Aorta (tissue), 5 donors: ENCODE data around the gene SMCO2. TPM values are rescaled to one million over a fixed set of nuclear protein-coding genes. Genes with fewer than 3 reads are reported as not detected.
A peak's percentile ranks its signal among the peaks of the same experiment; 100 is the strongest.

ENCODE experiments used
- ATAC-seq: fragments of 200-7000 bp; cut with Tn5 transposase; one replicate; pipeline ENCODE4 v1.9.1; 2022; ENCODE audit warnings: moderate library complexity; ENCODE audit not compliant: low FRiP score
- DNase-seq, 2 donors: peaks; one replicate each; pipeline ENCODE4 v3.0.0-alpha.2; 2020
- H3K27ac ChIP-seq, 2 donors: one replicate each; pipeline ENCODE4 v1.5.1; 2013; ENCODE audit warnings: low read length in 2 of 2, mild to moderate bottlenecking in 2 of 2, moderate library complexity in 2 of 2, control low read depth in 1 of 2, inconsistent platforms in 1 of 2, low read depth in 1 of 2
- H3K27me3 ChIP-seq, 2 donors: one replicate each; pipeline ENCODE4 v1.6.1; 2013; ENCODE audit warnings: control low read depth in 1 of 2, low read length in 1 of 2, mild to moderate bottlenecking in 1 of 2, moderate library complexity in 1 of 2; ENCODE audit not compliant: insufficient read depth in 2 of 2, control insufficient read depth in 1 of 2
- H3K36me3 ChIP-seq, 2 donors: one replicate each; pipeline ENCODE4 v1.6.1; 2013; ENCODE audit warnings: control low read depth in 1 of 2, low read length in 1 of 2, mild to moderate bottlenecking in 1 of 2; ENCODE audit not compliant: insufficient read depth in 2 of 2, control insufficient read depth in 1 of 2
- H3K4me1 ChIP-seq, 2 donors: one replicate each; pipeline ENCODE4 v1.6.1; 2013; ENCODE audit warnings: low read length in 2 of 2, control low read depth in 1 of 2, mild to moderate bottlenecking in 1 of 2, moderate library complexity in 1 of 2; ENCODE audit not compliant: insufficient read depth in 2 of 2, control insufficient read depth in 1 of 2
- H3K4me3 ChIP-seq, 2 donors: one replicate each; pipeline ENCODE4 v1.5.1; 2013; ENCODE audit warnings: low read length in 2 of 2, control low read depth in 1 of 2, mild to moderate bottlenecking in 1 of 2
- H3K9me3 ChIP-seq: one replicate; pipeline ENCODE4 v1.6.1; 2013; ENCODE audit warnings: mild to moderate bottlenecking, low read length; ENCODE audit not compliant: control insufficient read depth
- WGBS, 2 donors: extraction: QIAGEN DNeasy Blood & Tissue Kit; methylation state at CpG; one replicate each; pipeline ENCODE4 v1.1.7; 2013; 5-methylcytosine and 5-hydroxymethylcytosine counted together
- intact Hi-C, 2 donors: fragments of 100-400 bp; cut with DNase I; formaldehyde crosslinking; loops; one replicate each; pipeline versions ENCODE4 v1.14.2 to v1.15.0; 2022
- polyA plus RNA-seq, 2 donors: library from polyadenylated mRNA; stranded (reverse); fragments of 200-250 nt; gene quantifications; one replicate each; pipeline ENCODE4 v1.2.3, GENCODE V29; 2013
- total RNA-seq, 2 donors: library from RNA; stranded (reverse); fragmentation: NEBNext Ultra II Directional; extraction: Animal tissue kit (Norgen Biotek cat#: 25700); gene quantifications; one replicate each; pipeline ENCODE4 v1.2.1, GENCODE V29; 2021
- donor health status: healthy with polysubstance abuse.
- donor health status: Bipolar disorder and iron deficiency.
- donor health status: DM: no; HTN: no; CAD: no.
- donor health status: DM: no; HTN: no; CAD: no.
- donor health status: DM: yes; HTN: yes; CAD: no.

Gene SMCO2
- total and polyA plus RNA-seq, 4 donors, result 0.52 to 0.90 (median 0.72) TPM; not detected in 1

DNA sequence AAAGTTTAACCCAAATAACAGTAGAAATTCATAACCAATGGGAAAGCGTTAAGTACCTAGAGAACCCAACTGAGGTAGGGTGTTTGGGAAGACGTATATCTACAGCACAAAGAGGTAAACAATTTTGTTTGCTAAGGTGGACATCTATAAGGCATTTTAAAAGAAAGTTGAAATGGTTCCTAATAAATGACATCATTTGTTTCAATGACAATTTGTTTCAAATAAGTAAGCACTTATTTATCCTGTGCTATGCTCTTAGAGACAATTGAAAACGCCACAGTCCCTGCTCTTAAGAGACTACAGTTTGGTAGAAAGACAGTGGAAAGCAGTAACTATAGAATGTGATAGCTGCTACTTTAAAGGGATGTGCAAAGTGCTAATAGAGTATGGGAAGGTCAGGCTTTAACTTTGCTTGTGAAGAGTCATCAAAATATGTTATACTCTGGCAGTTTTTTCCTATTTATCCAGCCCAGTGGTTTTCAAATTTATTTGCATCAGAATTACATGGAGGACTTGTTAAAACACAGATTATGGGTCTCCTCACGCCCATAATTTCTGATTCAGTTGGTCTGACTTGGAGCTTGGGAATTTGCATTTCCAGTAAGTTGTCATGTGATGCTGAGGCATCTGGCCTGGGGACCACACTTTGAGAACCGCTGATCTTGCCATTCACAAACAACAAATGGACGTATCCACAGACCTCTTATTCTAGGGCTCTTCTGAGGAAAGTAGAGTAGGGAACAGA lies 19.6 kb upstream of the SMCO2 start:
- no peak for DNase-seq
- Histone ChIP-seq H3K27ac (no peak overlapping the region), H3K27me3 (no peaks in the 10 kb centered on the region), H3K36me3 (no peaks in the 10 kb centered on the region), H3K4me1 (peaks cover 0 to 2% of the 10 kb centered on the region in 2 donors), H3K4me3 (no peak overlapping the region), H3K9me3 (no peaks in the 10 kb centered on the region)
- ATAC-seq, result no peak
- WGBS, 2 donors, result 96% methylated on average over 6 of the region's 6 CpGs
- intact Hi-C loops, result loop anchor here in 1 of 2 donors (5.0 kb wide), 1 partner anchor 225 kb away; no protein-coding TSS in a partner anchor

DNA sequence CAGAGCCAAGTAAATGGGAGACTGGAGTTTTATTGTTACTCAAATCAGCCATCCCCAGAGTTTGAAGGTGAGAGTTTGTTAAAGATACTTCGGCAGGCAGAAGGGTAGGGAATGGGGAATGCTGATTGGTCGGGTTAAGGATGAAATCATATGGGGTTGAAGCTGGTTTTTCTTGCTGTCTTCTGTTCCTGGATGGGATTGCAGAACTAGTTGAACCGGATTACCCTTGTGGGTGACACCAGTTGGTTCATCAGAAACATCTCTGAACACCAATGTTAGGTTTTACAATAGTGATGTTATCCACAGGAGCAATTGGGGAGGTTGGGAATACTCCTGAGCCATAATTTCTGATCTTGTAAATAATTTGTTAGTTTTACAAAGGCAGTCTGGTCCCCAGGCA lies 18.7 kb upstream of the SMCO2 start:
- DNase-seq (no peak), ATAC-seq (no peak)
- Histone ChIP-seq H3K27me3 (no peaks in the 10 kb centered on the region), H3K36me3 (no peaks in the 10 kb centered on the region), H3K27ac (no peak overlapping the region), H3K4me3 (no peak overlapping the region), H3K9me3 (no peaks in the 10 kb centered on the region), H3K4me1 (peaks cover 0 to 2% of the 10 kb centered on the region in 2 donors)
- intact Hi-C loops, result loop anchor here in 1 of 2 donors (5.0 kb wide), 1 partner anchor 224 kb away; no protein-coding TSS in a partner anchor
- WGBS, 2 donors, result 62 to 96% methylated on average over 3 of the region's 3 CpGs

DNA sequence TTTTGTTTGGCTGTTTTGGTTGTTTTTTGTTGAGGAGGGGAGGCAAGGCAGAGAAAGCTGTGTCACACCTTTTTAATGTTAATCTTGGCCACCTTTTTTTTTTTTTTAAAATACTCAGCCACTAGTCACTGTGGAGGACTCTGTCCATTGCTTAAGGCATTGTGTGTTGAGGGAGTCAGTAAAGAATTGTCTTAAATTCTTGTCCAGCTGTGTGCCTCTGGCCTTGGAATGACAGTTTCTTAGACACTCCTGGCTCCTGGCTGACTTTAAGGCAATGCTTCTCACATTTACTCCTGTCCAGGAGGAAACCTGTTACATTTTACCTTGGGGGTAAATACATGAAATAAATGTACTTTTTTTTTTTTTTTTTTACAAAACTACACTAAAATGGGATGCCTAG lies 18.1 kb upstream of the SMCO2 start:
- Histone ChIP-seq H3K4me1 (peaks cover 0 to 2% of the 10 kb centered on the region in 2 donors), H3K4me3 (no peak overlapping the region), H3K36me3 (no peaks in the 10 kb centered on the region), H3K27ac (no peak overlapping the region), H3K27me3 (no peaks in the 10 kb centered on the region), H3K9me3 (no peaks in the 10 kb centered on the region)
- no peak for DNase-seq
- intact Hi-C loops, result loop anchor here in 1 of 2 donors (5.0 kb wide), 1 partner anchor 224 kb away; no protein-coding TSS in a partner anchor
- no peak for ATAC-seq

DNA sequence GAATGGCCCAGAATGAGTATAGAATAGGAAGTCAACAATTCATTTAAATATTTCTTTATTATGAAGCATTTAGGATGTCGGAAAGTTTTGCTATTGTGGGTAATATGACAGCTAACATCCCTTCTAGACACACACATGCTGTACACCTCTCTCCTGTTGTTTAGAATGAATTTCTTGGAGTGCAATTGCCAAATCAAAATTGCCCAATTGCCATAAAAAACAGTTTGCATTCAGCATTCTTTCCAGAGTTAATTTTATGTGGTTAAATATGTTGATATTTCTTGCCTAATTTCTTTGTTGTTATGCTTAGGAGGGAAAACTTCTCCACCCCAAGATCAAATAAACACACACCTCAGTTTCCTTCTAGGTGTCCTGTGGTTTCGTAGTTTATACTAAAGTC lies 16.9 kb upstream of the SMCO2 start:
- Histone ChIP-seq H3K27me3 (no peaks in the 10 kb centered on the region), H3K4me1 (peaks cover 0 to 2% of the 10 kb centered on the region in 2 donors), H3K9me3 (no peaks in the 10 kb centered on the region), H3K4me3 (no peak overlapping the region), H3K36me3 (no peaks in the 10 kb centered on the region), H3K27ac (no peak overlapping the region)
- intact Hi-C loops, result loop anchor here (5.0 kb wide), 1 partner anchor 223 kb away; no protein-coding TSS in a partner anchor
- ATAC-seq (no peak), DNase-seq (no peak)
- 67 to 74% methylated on average over 2 of the region's 2 CpGs for WGBS, 2 donors

DNA sequence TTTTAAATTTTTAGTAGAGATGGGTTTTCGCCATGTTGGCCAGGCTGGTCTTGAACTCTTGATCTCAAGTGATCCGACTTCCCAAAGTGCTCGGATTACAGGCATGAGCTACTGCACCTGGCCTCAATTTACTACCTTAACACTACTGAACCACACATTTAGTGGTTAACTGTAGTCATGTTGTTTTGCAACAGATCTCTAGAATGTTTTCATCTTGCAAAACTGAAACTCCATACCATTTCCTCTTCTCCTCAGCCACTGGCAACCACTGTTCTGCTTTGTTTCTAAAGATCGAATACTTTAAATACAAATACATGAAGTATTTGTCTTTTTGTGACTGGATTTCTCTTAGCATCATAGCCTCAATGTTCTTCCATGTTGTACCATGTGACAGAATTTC lies 15.4 kb upstream of the SMCO2 start:
- Histone ChIP-seq H3K27me3 (no peaks in the 10 kb centered on the region), H3K4me3 (no peak overlapping the region), H3K27ac (no peak overlapping the region), H3K36me3 (no peaks in the 10 kb centered on the region), H3K4me1 (no peaks in the 10 kb centered on the region), H3K9me3 (no peaks in the 10 kb centered on the region)
- intact Hi-C loops, result loop anchor here in 1 of 2 donors (5.0 kb wide), 1 partner anchor 221 kb away; no protein-coding TSS in a partner anchor
- ATAC-seq, result no peak
- 88 to 93% methylated on average over 4 of the region's 4 CpGs for WGBS, 2 donors
- DNase-seq, result no peak

DNA sequence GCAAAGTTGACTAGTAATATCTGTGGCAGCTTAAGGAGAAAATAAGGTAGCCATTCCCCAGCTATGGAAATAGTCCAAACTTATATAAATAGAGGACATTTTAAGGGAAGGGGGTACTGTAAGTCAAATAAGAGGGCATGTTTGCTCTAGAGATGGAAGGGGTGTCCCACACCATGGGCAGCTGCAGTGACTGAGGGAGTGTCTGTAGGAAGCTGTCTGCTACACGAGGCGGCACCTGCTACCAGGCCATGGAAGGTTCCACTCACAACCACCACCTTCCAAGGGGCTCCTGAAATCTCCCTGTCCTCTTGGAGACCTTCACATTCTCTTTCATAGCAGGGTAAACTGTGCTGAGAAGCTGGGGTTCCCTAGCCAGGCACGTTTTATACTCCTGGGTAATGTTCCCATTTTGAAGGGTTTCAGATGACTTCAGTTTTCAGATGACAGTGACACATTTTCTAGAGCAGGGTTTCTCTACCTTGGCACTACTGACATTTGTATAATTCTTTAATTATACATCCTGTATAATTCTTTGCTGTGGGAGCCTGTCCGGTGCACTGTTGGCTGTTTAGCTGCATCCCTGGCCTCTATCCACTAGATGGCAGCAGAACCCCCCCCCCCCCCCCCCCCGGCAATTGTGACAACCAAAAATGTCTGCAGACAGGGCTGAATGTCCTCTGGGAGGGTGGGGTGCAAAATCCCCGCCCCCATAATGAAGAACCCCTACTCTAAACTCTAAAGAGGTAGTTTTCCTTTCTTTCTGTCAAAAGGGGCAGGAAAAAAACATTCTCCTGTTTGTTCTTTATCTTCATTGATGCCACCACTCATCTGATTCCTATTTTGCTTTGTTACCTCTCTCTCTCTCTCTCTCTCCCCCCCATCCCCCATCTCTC lies 11.6 kb upstream of the SMCO2 start:
- WGBS, 2 donors, result 33 to 38% methylated on average over 5 of the region's 6 CpGs
- no peak for ATAC-seq
- intact Hi-C loops, result loop anchor here (2.0 to 5.0 kb wide), 3 partner anchors 72 to 217 kb away; partner anchors contain the start of gene PPFIBP1 (in 1 of the 2)

DNA sequence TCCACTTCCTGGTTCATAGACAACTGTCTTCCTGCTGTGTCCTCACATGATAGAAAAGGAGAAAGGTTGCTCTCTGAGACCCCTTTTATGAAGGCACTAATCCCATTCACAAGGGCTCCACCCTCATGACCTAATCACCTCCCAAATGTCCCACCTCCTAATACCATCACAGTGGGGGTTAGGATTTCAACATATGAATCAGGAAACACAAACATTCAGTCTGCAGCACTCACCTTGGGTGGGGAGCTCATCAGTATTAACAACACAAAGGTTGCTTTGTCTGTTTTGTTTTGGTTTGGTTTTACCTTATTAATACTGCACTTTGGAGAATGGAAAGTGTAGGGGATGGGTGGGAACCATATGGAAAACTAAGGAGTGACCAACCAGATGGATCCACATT lies 10.5 kb upstream of the SMCO2 start:
- Histone ChIP-seq H3K9me3 (no peaks in the 10 kb centered on the region), H3K27ac (no peak overlapping the region), H3K36me3 (no peaks in the 10 kb centered on the region), H3K27me3 (no peaks in the 10 kb centered on the region), H3K4me1 (no peaks in the 10 kb centered on the region), H3K4me3 (no peak overlapping the region)
- DNase-seq, result no peak
- no peak for ATAC-seq
- intact Hi-C loops, result loop anchor here (5.0 kb wide), 1 partner anchor 71 kb away; no protein-coding TSS in a partner anchor

More for the DNA sequence above, 11.6 kb upstream of the SMCO2 start:
- H3K27me3 ChIP-seq, result no peaks in the 10 kb centered on the region
- peak overlapping the region in 1 of 2 donors; percentile 54 for H3K27ac ChIP-seq
- no peaks in the 10 kb centered on the region for H3K36me3 ChIP-seq
- no peaks in the 10 kb centered on the region for H3K9me3 ChIP-seq
- no peak for DNase-seq
- H3K4me1 ChIP-seq, result no peaks in the 10 kb centered on the region
- H3K4me3 ChIP-seq, result no peak overlapping the region

DNA sequence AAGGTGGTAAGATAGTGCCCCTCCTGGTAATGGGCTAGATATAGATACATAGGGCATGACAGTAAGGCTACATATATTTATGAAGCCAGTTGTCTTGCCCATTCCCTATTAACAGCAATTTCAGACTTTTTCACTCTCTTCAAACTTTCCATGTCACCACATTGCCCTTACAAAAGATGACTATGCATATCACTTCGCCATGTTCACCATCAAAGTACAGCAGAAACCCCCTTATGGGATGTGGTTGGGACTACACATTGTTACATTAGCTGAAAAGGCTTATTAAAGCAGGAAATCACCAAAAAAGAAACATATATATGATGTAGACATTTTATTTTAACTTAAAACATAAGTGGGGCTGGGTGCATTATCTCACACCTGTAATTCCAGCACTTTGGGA lies 9.8 kb upstream of the SMCO2 start:
- H3K36me3 ChIP-seq, result no peaks in the 10 kb centered on the region
- 97 to 100% methylated on average over 1 of the region's 1 CpG for WGBS, 2 donors
- H3K27ac ChIP-seq, result no peak overlapping the region
- no peaks in the 10 kb centered on the region for H3K27me3 ChIP-seq
- no peak overlapping the region for H3K4me3 ChIP-seq
- DNase-seq (no peak), ATAC-seq (no peak)
- no peaks in the 10 kb centered on the region for H3K4me1 ChIP-seq
- H3K9me3 ChIP-seq, result no peaks in the 10 kb centered on the region
- intact Hi-C loops, result loop anchor here (5.0 kb wide), 1 partner anchor 71 kb away; no protein-coding TSS in a partner anchor
